T-helper 2 cell treated with Interferon-gamma antibody and Interleukin-4, amounts not matched to agents 5 μg/mL and 100 μg/mL, for 36 hours (primary cell): Measurements from ENCODE around the gene C6orf62.
"Not testable (repeated sequence)": the region's sequence is repeated elsewhere in the genome, so short reads cannot be mapped to it uniquely, and the experiment has no call there.

Source experiments
- DNase-seq: peaks from one replicate; pipeline ENCODE4 v3.0.0; 2021; ENCODE audit warnings: low spot score
- H3K27ac Mint-ChIP-seq: one replicate; pipeline ENCODE4 v1.8.0; 2021; ENCODE audit warnings: mild to moderate bottlenecking, mixed read lengths
- H3K27me3 Mint-ChIP-seq: one replicate; pipeline ENCODE4 v1.8.0; 2021; ENCODE audit warnings: low read depth, mixed read lengths
- H3K36me3 Mint-ChIP-seq: one replicate; pipeline ENCODE4 v1.8.0; 2021; ENCODE audit warnings: low read depth, mixed read lengths
- H3K4me1 Mint-ChIP-seq: one replicate; pipeline ENCODE4 v1.8.0; 2021; ENCODE audit warnings: low read depth, mixed read lengths
- H3K4me3 Mint-ChIP-seq: one replicate; pipeline ENCODE4 v1.8.0; 2022; ENCODE audit warnings: mild to moderate bottlenecking, moderate library complexity, mixed read lengths
- H3K9me3 Mint-ChIP-seq: one replicate; pipeline ENCODE4 v1.8.0; 2021; ENCODE audit warnings: mixed read lengths

Gene C6orf62

DNA sequence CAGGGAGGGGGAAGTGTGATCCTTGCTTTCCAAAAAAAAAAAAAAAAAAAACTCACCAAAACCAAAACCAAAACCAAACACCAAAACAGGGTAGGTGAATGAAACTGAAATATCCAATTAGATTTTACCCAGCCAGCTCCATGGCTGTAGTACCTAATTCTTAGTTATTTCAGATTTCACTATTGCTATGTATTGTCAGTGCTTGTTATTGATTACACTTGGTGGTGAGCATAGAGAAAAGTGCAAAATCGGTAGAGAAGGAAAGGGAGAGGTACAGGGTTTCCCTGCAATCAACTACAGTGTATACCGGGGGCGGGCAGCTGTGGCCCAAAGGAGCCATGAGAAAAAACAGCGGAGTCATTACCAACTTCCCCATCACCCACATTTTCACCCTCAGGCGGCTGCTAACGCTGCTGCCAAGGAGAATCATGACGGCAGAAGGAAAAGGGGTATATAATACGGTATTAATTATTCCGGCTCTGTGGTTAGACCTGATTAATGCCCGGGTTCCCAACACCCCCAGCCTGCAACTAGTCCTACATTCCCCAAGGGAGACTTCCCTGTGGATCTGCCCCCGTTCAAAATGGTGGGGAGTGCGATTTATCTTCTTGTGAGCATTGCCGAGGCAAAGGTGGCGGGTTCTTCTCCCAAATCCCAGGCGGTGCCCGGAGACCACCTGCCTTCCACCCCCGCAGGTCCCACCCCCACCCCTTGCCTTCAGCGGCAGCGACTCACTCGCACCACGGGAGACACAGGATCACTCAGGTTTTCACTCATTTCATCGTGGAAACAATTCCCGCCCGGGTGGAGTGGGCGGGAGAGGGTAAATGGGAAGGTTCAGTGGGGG is at the start of gene C6orf62:
TSS of gene C6orf62 (minus strand) at position 30 of the 847 bp plus-strand sequence. CDS start 486 bp downstream, outside the sequence.
- H3K4me1 Mint-ChIP-seq: peaks cover 37% of the 10 kb centered on the region
- H3K27me3 Mint-ChIP-seq: no peaks in the 10 kb centered on the region
- peak within 1 kb of the TSS; percentile 100 for H3K4me3 Mint-ChIP-seq
- H3K9me3 Mint-ChIP-seq: no peaks in the 10 kb centered on the region
- DNase-seq: peak; percentile 73
- peak within 1 kb of the TSS; percentile 100 for H3K27ac Mint-ChIP-seq
- peaks cover 53% of the 10 kb centered on the region for H3K36me3 Mint-ChIP-seq

GRCh38 chr6:24768361-24768760 is 49.4 kb upstream of the C6orf62 start:
- H3K36me3 Mint-ChIP-seq: no peaks in the 10 kb centered on the region
- no peak overlapping the region for H3K4me3 Mint-ChIP-seq
- no peaks in the 10 kb centered on the region for H3K9me3 Mint-ChIP-seq
- no peak overlapping the region for H3K27ac Mint-ChIP-seq
- DNase-seq: no peak
- no peaks in the 10 kb centered on the region for H3K27me3 Mint-ChIP-seq
- peaks cover 2% of the 10 kb centered on the region for H3K4me1 Mint-ChIP-seq

DNA sequence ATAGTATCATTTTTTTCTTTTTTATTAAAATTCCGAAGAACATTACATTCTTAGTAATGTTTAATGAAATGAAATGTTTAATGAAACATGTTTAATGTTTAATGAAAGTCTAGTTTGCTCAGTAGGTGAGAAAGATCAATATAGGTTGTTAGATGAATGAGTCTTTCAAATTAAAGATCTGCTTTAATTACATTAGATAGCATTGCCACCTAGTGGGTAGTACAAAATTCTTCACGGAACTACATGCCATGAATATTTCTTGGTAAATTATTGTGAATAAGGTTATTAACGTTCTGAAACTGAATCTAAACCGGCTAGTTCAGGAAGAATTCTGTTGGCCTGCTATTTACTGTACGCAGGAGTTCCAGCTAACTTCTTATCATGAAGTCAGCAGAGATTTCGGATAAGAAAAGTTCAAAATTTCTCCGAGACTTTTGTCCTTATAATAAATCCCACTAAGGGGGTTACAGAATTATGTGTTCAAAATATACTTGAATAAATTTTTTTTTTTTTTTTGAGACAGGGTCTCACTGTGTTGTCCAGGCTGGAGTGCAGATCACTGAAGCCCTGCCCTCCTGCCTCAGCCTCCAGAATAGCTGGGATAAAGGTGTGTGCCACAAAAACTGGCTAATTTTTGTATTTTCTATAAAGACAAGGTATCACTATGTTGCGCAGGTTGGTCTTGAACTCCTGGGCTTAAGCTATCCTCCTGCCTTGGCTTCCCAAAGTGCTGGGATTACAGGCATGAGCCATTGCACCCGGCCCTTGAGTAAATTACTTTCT is 47.9 kb upstream of the C6orf62 start:
- Mint-ChIP-seq H3K4me1 (peaks cover 3% of the 10 kb centered on the region), H3K27ac (no peak overlapping the region), H3K27me3 (no peaks in the 10 kb centered on the region), H3K36me3 (no peaks in the 10 kb centered on the region), H3K4me3 (no peak overlapping the region), H3K9me3 (no peaks in the 10 kb centered on the region)
- no peak for DNase-seq

DNA sequence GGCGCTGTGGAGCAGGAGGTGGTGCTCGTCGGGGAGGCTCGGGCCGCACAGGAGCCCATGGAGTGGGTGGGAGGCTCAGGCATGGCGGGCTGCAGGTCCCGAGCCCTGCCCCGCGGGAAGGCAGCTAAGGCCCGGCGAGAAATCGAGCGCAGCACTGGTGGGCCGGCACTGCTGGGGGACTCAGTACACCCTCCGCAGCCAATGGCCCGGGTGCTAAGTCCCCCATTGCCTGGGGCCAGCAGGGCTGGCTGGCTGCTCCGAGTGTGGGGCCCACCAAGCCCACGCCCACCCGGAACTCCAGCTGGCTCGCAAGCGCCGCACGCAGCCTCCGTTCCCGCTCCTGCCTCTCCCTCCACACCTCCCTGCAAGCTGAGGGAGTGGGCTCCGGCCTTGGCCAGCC is 47.0 kb upstream of the C6orf62 start:
- not testable (repeated sequence) for H3K4me3 Mint-ChIP-seq, H3K27me3 Mint-ChIP-seq, H3K27ac Mint-ChIP-seq, DNase-seq, H3K4me1 Mint-ChIP-seq, H3K36me3 Mint-ChIP-seq, H3K9me3 Mint-ChIP-seq

DNA sequence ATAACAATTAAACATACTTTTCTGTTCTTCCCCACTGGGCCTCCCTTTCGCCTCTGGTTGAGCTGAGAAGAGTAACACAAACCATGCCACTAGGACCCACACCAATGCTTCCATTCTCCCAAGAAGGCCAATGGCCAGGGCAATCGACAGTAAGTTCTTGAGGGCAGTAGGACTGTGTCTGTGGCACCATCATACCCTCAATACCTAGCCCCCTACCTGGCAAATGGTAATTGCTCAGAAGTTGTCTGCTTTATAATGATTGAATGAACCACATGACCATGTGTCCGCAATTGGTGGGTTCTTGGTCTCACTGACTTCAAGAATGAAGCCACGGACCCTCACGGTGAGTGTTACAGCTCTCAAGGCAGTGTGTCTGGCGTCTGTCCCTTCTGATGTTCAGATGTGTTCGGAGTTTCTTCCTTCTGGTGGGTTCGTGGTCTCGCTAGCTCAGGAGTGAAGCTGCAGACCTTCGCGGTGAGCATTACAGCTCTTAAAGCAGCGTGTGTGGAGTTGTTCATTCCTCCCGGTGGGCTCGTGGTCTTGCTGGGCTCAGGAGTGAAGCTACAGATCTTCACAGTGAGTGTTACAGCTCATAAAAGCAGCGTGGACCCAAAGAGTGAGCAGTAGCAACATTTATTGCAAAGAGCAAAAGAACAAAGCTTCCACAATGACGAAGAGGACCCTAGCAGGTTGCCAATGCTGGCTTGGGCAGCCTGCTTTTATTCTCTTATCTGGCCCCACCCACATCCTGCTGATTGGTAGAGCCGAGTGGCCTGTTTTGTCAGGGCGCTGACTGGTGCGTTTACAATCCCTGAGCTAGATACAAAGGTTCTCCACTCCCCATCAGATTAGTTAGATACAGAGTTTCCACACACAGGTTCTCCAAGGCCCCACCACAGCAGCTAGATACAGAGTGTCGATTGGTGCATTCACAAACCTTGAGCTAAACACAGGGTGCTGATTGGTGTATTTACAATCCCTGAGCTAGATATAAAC is 46.2 kb upstream of the C6orf62 start:
- not testable (repeated sequence) for DNase-seq, H3K27ac Mint-ChIP-seq, H3K4me1 Mint-ChIP-seq, H3K36me3 Mint-ChIP-seq, H3K4me3 Mint-ChIP-seq, H3K9me3 Mint-ChIP-seq, H3K27me3 Mint-ChIP-seq

DNA sequence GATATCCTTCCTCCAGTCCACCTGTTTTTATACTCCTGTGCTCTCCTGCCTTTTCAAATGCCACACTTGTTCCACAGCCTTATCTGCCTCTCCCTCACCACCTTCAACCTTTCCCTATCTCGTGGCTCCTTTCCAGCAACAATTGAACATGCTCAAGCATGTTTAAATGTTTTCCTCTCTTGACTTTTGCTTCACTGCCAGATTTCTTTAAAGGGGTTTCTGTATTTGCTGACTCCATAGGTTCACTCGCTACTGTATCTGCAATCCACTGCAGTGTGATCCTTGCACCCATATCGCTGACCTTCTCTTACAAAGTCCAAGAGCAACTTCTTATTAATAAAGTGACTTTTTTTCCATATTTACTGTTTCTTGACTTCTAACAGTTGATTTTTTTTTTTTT is 44.6 kb upstream of the C6orf62 start:
- Mint-ChIP-seq H3K4me1 (peaks cover 7% of the 10 kb centered on the region), H3K27me3 (no peaks in the 10 kb centered on the region), H3K27ac (no peak overlapping the region), H3K4me3 (no peak overlapping the region), H3K9me3 (no peaks in the 10 kb centered on the region), H3K36me3 (no peaks in the 10 kb centered on the region)
- DNase-seq: no peak

GRCh38 chr6:24761851-24762250 is 42.9 kb upstream of the C6orf62 start:
- Mint-ChIP-seq H3K4me1 (peaks cover 9% of the 10 kb centered on the region), H3K9me3 (no peaks in the 10 kb centered on the region), H3K36me3 (no peaks in the 10 kb centered on the region), H3K27me3 (no peaks in the 10 kb centered on the region), H3K4me3 (no peak overlapping the region), H3K27ac (no peak overlapping the region)
- no peak for DNase-seq

DNA sequence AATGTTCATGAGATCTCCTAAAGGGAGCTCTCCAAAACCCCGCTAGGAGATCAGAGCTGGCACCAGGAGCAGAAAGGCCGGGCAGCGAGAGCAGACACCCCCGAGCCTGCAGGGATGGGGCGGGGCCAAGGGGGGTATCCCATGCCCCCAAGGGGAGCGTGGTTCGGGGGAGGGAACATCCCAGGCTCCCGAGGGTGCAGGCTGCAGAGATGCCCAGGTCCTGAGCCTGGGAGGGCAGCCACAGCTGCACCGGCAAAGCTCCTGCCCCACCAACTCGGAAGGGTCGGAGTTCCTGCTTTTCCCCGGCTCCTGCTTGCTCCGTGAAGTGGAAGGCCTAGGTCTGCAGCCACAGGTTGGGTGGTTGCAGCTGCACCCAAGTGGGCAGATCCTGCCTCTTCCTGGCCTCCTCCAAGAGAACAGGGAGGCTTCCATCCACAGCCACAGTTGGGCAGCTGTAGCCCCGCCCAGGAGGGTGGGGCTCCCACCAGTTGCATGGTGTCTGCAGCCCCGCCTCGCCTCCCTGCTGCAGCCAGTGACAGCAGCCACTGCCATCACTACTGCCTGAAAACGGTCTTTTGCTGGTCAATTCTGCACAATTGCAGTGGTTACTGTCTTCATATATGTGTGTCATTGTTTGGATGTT is 42.4 kb upstream of the C6orf62 start:
- no peak for DNase-seq
- Mint-ChIP-seq H3K4me1 (peaks cover 9% of the 10 kb centered on the region), H3K36me3 (no peaks in the 10 kb centered on the region), H3K27me3 (no peaks in the 10 kb centered on the region), H3K9me3 (no peaks in the 10 kb centered on the region), H3K4me3 (no peak overlapping the region), H3K27ac (no peak overlapping the region)

- Mint-ChIP-seq H3K27ac (no peak overlapping the region), H3K4me3 (no peak overlapping the region), H3K36me3 (no peaks in the 10 kb centered on the region), H3K9me3 (no peaks in the 10 kb centered on the region), H3K4me1 (peaks cover 9% of the 10 kb centered on the region), H3K27me3 (no peaks in the 10 kb centered on the region)
- no peak for DNase-seq
Measured at GRCh38 chr6:24760210-24760609, 41.3 kb upstream of the C6orf62 start.

GRCh38 chr6:24759718-24760117 is 40.8 kb upstream of the C6orf62 start:
- Mint-ChIP-seq H3K4me1 (peaks cover 8% of the 10 kb centered on the region), H3K4me3 (no peak overlapping the region), H3K9me3 (no peaks in the 10 kb centered on the region), H3K27me3 (no peaks in the 10 kb centered on the region), H3K27ac (no peak overlapping the region), H3K36me3 (no peaks in the 10 kb centered on the region)
- DNase-seq: no peak

- no peak for DNase-seq
- Mint-ChIP-seq H3K27me3 (no peaks in the 10 kb centered on the region), H3K9me3 (peaks cover 9% of the 10 kb centered on the region), H3K27ac (no peak overlapping the region), H3K4me1 (peaks cover 8% of the 10 kb centered on the region), H3K36me3 (no peaks in the 10 kb centered on the region), H3K4me3 (no peak overlapping the region)
Measured at GRCh38 chr6:24757611-24758010, 38.7 kb upstream of the C6orf62 start.

DNA sequence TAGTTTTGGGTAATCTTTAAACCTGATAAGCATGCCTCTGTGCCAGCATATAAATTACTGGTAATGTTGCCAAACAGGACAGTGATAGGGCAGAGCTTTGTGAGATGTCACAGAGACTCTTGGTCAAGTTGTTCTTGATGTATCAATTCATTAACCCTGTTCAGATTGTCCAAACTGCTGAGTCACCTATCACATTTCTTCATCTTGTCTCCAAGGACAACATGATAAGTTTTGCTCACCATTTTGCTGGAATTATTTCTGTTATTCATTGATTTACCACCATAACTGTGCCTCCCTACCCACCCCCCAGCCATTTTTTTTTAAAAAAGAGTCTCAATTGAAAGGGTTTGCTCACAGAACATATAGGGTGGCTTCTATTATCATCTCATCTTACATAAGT is 36.3 kb upstream of the C6orf62 start:
- Mint-ChIP-seq H3K36me3 (no peaks in the 10 kb centered on the region), H3K27me3 (no peaks in the 10 kb centered on the region), H3K9me3 (peaks cover 9% of the 10 kb centered on the region), H3K4me1 (peaks cover 4% of the 10 kb centered on the region), H3K27ac (no peak overlapping the region), H3K4me3 (no peak overlapping the region)
- no peak for DNase-seq

- not testable (repeated sequence) for H3K4me1 Mint-ChIP-seq, H3K36me3 Mint-ChIP-seq, H3K27ac Mint-ChIP-seq
Measured at GRCh38 chr6:24754378-24754777, 35.4 kb upstream of the C6orf62 start.

More at GRCh38 chr6:24754378-24754777, 35.4 kb upstream of the C6orf62 start:
- not testable (repeated sequence) for H3K27me3 Mint-ChIP-seq, H3K9me3 Mint-ChIP-seq, H3K4me3 Mint-ChIP-seq, DNase-seq
